Mesothelial cell of epicardium (in vitro differentiated cells): Measurements from ENCODE around the gene DYRK1A. TPM values are rescaled to one million over a fixed set of nuclear protein-coding genes. Genes with fewer than 3 reads are reported as not detected.

Source experiments
- DNase-seq, 2 experiments: peaks; one replicate each; pipeline ENCODE4 v3.0.0; 2021; ENCODE audit warnings: low spot score in 2 of 2; ENCODE audit not compliant: unreplicated experiment in 2 of 2
- H3K27ac Mint-ChIP-seq: 2 replicates; pipeline ENCODE4 v1.8.0; 2021; ENCODE audit warnings: mixed read lengths
- H3K27me3 Mint-ChIP-seq: 2 replicates; pipeline ENCODE4 v1.8.0; 2021; ENCODE audit warnings: low read depth, mixed read lengths
- H3K36me3 Mint-ChIP-seq: 2 replicates; pipeline ENCODE4 v1.8.0; 2021; ENCODE audit warnings: mixed read lengths
- H3K4me1 Mint-ChIP-seq: 2 replicates; pipeline ENCODE4 v1.8.0; 2021; ENCODE audit warnings: mixed read lengths
- H3K4me3 Mint-ChIP-seq: 2 replicates; pipeline ENCODE4 v1.8.0; 2021; ENCODE audit warnings: mild to moderate bottlenecking, moderate library complexity, mixed read lengths
- H3K9me3 Mint-ChIP-seq: 2 replicates; pipeline ENCODE4 v1.8.0; 2021; ENCODE audit warnings: mixed read lengths
- total RNA-seq: library from RNA; stranded (reverse); gene quantifications from 3 replicates; pipeline ENCODE4 v1.2.1, GENCODE V29; 2021
- TF ChIP-seq, protein P1 (sequence below): fragments of 200-600 bp; sonication (generic); IDR thresholded peaks from one replicate; pipeline ENCODE4 v1.5.0; 2021; ENCODE audit warnings: antibody characterized with exemption; ENCODE audit not compliant: unreplicated experiment

The DYRK1A gene
- total RNA-seq, 1 donor from 2014 or later = 79.7 TPM

DNA sequence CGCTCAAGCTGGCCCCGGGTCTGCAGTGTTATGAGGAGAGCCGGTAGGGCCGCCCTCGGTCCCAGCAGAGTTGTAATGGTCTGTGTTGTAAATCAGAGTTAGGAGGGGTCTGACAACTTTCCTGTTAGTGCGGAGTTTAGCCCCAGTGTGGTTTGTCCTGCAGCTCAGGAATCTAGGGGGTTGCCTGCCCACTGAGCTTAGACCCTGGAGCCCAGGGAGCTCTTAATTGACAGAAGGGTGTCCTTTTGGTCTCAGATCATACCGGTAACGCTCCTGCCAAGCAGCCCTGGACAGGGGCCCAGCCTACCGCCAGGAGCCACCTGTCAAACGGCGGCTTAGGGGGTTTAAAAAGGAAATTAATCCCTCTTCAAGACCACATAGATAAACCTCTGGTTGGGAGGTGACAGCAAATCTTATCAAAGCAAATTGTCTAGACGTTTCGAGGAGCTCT is 164.4 kb downstream of the DYRK1A start:
- Mint-ChIP-seq H3K4me3 (no peak overlapping the region), H3K27ac (no peak overlapping the region), H3K4me1 (peaks cover 16% of the 10 kb centered on the region), H3K36me3 (no peaks in the 10 kb centered on the region), H3K9me3 (peaks cover 11% of the 10 kb centered on the region), H3K27me3 (peaks cover 33% of the 10 kb centered on the region)
- no peak for DNase-seq
- TF ChIP-seq, protein P1, sequence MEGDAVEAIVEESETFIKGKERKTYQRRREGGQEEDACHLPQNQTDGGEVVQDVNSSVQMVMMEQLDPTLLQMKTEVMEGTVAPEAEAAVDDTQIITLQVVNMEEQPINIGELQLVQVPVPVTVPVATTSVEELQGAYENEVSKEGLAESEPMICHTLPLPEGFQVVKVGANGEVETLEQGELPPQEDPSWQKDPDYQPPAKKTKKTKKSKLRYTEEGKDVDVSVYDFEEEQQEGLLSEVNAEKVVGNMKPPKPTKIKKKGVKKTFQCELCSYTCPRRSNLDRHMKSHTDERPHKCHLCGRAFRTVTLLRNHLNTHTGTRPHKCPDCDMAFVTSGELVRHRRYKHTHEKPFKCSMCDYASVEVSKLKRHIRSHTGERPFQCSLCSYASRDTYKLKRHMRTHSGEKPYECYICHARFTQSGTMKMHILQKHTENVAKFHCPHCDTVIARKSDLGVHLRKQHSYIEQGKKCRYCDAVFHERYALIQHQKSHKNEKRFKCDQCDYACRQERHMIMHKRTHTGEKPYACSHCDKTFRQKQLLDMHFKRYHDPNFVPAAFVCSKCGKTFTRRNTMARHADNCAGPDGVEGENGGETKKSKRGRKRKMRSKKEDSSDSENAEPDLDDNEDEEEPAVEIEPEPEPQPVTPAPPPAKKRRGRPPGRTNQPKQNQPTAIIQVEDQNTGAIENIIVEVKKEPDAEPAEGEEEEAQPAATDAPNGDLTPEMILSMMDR = no peak

DNA sequence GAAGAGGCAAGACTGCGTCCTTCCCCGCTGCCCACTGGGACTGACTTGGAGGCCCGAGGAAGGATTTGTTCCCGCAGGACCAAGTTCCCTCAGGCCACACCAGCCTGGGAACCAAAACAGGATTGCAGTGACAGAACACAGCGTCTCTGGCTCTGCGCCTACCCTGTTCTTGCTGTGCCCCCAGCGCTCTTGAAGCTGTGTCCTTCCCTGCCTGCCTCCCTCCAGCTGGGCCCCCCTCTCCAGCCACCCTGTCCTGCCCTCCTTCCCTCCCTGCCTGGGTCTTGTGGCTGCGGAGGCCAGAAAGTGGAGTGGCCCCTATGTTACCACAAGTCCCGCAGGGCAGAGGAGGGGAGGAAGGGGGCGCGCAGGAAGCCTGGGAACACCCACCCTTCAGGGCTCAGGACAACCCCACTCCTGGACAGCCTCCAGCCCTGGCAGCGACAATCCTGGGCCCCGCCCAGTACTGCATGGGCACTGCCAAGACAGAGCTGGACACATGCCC is 164.9 kb downstream of the DYRK1A start:
- Mint-ChIP-seq H3K4me1 (peaks cover 16% of the 10 kb centered on the region), H3K27ac (no peak overlapping the region), H3K27me3 (peaks cover 33% of the 10 kb centered on the region), H3K4me3 (no peak overlapping the region), H3K9me3 (peaks cover 15% of the 10 kb centered on the region), H3K36me3 (peaks cover 2% of the 10 kb centered on the region)
- TF ChIP-seq, protein P1 = no peak
- DNase-seq = no peak

DNA sequence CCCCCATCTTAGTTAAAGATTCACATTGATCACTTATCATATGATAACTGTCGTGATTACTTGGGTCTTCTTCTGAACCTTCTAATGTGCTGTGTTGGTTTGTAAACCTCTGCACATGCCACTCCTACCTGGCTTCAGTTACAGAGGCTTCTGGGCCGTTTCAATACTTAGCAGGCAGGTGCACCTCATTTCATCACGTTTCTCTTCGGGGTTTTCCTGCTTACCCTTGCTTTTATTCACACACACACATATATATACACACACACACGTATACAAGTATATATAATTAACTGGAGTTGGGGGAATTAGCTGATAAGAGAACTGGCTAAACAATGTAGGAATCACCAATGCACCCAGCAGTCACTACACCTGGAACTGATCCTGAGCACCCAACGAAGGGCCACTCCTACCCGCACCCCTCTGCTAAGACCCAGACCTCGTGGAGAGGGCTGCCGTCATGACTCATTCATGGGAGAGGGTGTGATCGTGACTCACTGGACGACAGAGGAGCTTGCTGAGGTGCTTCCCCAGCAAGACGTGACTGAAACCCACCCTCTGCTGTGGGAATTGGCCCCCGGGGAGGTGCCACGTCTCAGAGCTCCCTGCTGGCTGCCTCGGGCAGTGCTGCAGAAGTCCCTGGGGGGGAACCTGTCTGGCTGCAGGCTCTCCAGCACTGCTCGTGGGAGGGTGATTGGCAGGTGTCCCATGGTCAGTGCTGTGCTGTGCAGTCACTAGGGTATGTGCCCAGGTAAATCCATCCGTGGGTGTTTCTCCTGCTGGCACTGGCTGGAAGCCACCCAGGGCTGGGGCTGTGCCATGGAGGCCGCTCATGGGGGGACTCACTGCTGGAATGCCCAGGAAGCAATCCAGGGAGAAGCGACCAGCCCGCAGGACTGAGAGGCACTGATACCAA is 166.6 kb downstream of the DYRK1A start:
- Mint-ChIP-seq H3K4me3 (no peak overlapping the region), H3K27ac (no peak overlapping the region), H3K27me3 (peaks cover 33% of the 10 kb centered on the region), H3K36me3 (peaks cover 9% of the 10 kb centered on the region), H3K9me3 (peaks cover 22% of the 10 kb centered on the region), H3K4me1 (peaks cover 16% of the 10 kb centered on the region)
- TF ChIP-seq, protein P1 = no peak
- DNase-seq = no peak

DNA sequence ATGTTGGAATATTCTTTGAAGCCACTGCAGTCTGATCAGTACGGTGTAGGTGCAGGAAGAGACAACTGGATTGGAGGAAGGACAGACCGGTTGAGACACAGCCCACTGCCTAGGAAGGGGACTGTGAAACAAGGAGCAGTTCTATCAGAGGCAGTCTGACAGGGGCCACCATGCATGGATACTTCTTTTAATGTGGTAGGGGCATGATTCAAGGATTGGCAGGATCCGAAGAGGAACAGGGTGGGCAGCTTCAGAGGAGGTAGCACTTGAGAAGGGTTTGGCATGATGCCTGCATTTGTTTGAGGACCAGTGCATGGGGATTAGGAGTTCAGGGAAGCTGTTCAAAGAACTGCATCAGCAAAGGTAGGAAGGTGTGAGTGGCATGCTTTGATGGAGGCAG is 167.9 kb downstream of the DYRK1A start:
- no peak overlapping the region for H3K27ac Mint-ChIP-seq

DNA sequence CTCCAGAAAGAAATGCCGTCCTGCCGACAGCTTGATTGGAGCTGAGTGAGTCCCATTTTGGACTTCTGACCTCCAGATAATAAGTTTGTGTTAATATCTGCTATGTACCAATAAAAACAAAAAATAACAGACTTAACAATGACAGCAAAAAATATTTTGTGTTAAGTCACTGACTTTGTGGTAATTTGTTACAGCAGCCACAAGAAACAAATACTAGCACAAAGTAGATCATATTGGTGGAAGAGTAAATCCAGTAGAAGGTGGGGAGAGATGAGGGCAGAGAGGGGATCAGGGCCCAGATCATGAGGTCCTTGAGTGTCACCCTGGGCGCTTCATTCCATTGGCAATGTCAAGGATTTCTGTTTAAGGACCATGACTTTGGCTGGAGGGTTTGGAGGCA is 168.6 kb downstream of the DYRK1A start:
- DNase-seq = no peak
- Mint-ChIP-seq H3K4me3 (no peak overlapping the region), H3K27me3 (peaks cover 25% of the 10 kb centered on the region), H3K36me3 (peaks cover 9% of the 10 kb centered on the region), H3K4me1 (peaks cover 14% of the 10 kb centered on the region), H3K27ac (no peak overlapping the region), H3K9me3 (peaks cover 37% of the 10 kb centered on the region)
- TF ChIP-seq, protein P1 = no peak

More for the DNA sequence above, 167.9 kb downstream of the DYRK1A start:
- peaks cover 16% of the 10 kb centered on the region for H3K4me1 Mint-ChIP-seq
- H3K27me3 Mint-ChIP-seq = peaks cover 29% of the 10 kb centered on the region
- peaks cover 31% of the 10 kb centered on the region for H3K9me3 Mint-ChIP-seq
- peaks cover 9% of the 10 kb centered on the region for H3K36me3 Mint-ChIP-seq
- DNase-seq = no peak
- H3K4me3 Mint-ChIP-seq = no peak overlapping the region
- TF ChIP-seq, protein P1 = no peak
